HL-60 (cell line): ENCODE results near the gene TMEM150B.

Source experiments
- CTCF ChIP-seq: IDR thresholded peaks from one replicate; pipeline ENCODE4 v1.5.1; 2011; ENCODE audit warnings: low read length, control low read depth, inconsistent platforms; ENCODE audit not compliant: insufficient read depth
- GABPA ChIP-seq: IDR thresholded peaks from 2 replicates; pipeline ENCODE4 v1.6.1; 2012; ENCODE audit warnings: low read depth
- POLR2AphosphoS5 ChIP-seq: IDR thresholded peaks from 2 replicates; pipeline ENCODE4 v1.6.1; 2012; ENCODE audit warnings: low read depth
- SPI1 ChIP-seq: IDR thresholded peaks from 2 replicates; pipeline ENCODE4 v1.6.1; 2012; ENCODE audit warnings: low read depth, mild to moderate bottlenecking, borderline replicate concordance
- TF ChIP-seq, protein P1 (sequence below): IDR thresholded peaks from 2 replicates; pipeline ENCODE4 v1.6.1; 2012; ENCODE audit warnings: low read depth; ENCODE audit not compliant: insufficient replicate concordance

DNA sequence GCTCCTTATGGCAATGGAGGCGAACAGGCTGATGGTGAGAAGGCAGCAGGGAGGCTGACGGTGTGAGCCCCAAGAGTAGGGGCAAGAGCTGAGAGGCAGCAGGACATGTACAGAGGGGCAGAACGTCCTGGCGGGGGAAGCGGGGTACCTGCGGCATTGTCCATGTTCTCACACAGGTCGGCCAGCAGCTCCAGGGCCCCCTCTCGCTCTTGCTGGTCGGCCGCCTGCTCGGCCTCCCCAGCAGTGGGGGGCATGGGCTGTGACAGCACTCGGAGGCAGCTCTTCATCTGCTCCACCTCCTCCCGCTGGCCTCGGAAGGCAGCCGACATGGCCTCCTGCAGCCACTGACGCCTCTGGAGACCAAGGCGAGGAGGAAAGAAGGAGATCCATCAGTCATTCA, 47.6 kb downstream of the TMEM150B start:
- TF ChIP-seq CTCF = no peak
- TF ChIP-seq, protein P1, sequence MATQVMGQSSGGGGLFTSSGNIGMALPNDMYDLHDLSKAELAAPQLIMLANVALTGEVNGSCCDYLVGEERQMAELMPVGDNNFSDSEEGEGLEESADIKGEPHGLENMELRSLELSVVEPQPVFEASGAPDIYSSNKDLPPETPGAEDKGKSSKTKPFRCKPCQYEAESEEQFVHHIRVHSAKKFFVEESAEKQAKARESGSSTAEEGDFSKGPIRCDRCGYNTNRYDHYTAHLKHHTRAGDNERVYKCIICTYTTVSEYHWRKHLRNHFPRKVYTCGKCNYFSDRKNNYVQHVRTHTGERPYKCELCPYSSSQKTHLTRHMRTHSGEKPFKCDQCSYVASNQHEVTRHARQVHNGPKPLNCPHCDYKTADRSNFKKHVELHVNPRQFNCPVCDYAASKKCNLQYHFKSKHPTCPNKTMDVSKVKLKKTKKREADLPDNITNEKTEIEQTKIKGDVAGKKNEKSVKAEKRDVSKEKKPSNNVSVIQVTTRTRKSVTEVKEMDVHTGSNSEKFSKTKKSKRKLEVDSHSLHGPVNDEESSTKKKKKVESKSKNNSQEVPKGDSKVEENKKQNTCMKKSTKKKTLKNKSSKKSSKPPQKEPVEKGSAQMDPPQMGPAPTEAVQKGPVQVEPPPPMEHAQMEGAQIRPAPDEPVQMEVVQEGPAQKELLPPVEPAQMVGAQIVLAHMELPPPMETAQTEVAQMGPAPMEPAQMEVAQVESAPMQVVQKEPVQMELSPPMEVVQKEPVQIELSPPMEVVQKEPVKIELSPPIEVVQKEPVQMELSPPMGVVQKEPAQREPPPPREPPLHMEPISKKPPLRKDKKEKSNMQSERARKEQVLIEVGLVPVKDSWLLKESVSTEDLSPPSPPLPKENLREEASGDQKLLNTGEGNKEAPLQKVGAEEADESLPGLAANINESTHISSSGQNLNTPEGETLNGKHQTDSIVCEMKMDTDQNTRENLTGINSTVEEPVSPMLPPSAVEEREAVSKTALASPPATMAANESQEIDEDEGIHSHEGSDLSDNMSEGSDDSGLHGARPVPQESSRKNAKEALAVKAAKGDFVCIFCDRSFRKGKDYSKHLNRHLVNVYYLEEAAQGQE = no peak
- no peak for TF ChIP-seq GABPA
- no peak for TF ChIP-seq POLR2AphosphoS5
- no peak for TF ChIP-seq SPI1
